Activated CD8-positive, alpha-beta memory T cell treated with anti-CD3 and anti-CD28 coated beads for 4 hours (primary cell): ENCODE data around the gene FAM209A.
"Not testable (repeated sequence)": the region's sequence is repeated elsewhere in the genome, so short reads cannot be mapped to it uniquely, and the experiment has no call there.

Experiments used
- DNase-seq, 2 donors: peaks; one replicate each; pipeline ENCODE4 v3.0.0-alpha.2; 2020; ENCODE audit warnings: low read depth in 2 of 2

Gene FAM209A

GRCh38 chr20:56540415-56540814 lies 15.9 kb downstream of the FAM209A start:
- DNase-seq: no peak

- DNase-seq: no peak
Observed at GRCh38 chr20:56542489-56543030, 18.0 kb downstream of the FAM209A start.

GRCh38 chr20:56551571-56551970 lies 27.0 kb downstream of the FAM209A start:
- DNase-seq: no peak

- DNase-seq: no peak
Observed at GRCh38 chr20:56552911-56553629, 28.5 kb downstream of the FAM209A start.

- DNase-seq: no peak
Observed at GRCh38 chr20:56554869-56555268, 30.3 kb downstream of the FAM209A start.

- DNase-seq: no peak
Observed at GRCh38 chr20:56558968-56559367, 34.4 kb downstream of the FAM209A start.

- DNase-seq: not testable (repeated sequence)
Observed at GRCh38 chr20:56564526-56564925, 40.0 kb downstream of the FAM209A start.

GRCh38 chr20:56565511-56565910 lies 41.0 kb downstream of the FAM209A start:
- no peak for DNase-seq

- no peak for DNase-seq
Observed at GRCh38 chr20:56566621-56567020, 42.1 kb downstream of the FAM209A start.

GRCh38 chr20:56570832-56571231 lies 46.3 kb downstream of the FAM209A start:
- DNase-seq: no peak

- DNase-seq: no peak
Observed at GRCh38 chr20:56572172-56572571, 47.6 kb downstream of the FAM209A start.

GRCh38 chr20:56573986-56574385 lies 49.4 kb downstream of the FAM209A start:
- DNase-seq: no peak

GRCh38 chr20:56574531-56575142 lies 50.1 kb downstream of the FAM209A start:
- DNase-seq: no peak

GRCh38 chr20:56575157-56575556 lies 50.6 kb downstream of the FAM209A start:
- no peak for DNase-seq
